ENCODE measurements around the gene ACLY.
A peak's percentile ranks its signal among the peaks of the same experiment; 100 is the strongest.

The ACLY gene

DNA sequence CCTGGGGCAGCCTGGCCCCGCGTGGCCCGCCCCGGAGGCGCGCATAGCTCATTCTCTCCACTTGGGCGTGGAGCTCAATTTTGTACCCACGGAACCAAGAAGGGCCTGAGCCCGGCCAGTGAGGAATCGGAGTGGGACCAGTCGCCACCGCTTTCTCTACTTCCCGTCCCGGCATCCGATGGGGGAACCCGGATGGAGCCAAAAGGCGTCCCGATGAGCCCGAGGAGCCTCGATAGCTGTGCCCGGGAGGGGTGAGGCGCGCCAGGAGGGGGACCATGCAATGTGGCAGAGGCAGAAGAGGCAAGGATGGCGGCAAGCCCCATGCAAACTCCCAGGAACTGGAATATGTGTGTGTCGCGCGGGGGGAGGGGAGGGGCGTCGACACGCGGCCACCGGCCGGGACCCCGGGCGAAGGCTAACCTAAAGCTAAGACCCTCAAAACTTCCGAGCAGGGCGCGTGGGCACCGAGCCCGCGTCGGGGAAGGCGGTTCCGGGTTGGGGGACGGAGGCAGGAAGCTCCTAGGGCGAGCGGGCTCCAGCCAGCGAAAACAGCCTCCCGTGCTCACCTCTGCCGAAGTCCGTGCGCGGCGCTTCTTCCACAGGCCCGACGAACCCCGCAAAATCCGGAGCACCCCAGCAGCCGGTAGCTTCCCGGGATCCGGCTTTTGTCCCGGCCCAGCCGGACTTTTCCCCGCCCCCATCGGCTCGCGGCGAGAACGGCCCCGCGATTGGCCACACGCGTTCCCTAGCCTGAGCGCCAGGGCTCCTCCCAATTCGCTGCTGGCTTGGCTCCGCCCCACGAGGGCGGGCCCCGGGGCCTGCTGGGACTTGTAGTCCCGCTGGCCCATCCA lies at the start of gene ACLY:
ACLY (minus strand) TSS at position 638 of the 851 bp plus-strand sequence. CDS start 5,078 bp downstream, outside the sequence.
- Histone ChIP-seq H3K9ac (ENCODE audit: low read length in 5 of 5) (peak within 1 kb of the TSS; percentile 44 to 92 (median 88)), H3K9me3 (ENCODE audit: control insufficient read depth in 5 of 5, low read length in 5 of 5) (no peaks in the 10 kb centered on the region), H3K27me3 (ENCODE audit: control insufficient read depth in 5 of 5, insufficient read depth in 4 of 5, low read length in 5 of 5) (no peaks in the 10 kb centered on the region), H3K4me1 (ENCODE audit: control insufficient read depth in 5 of 5, insufficient read depth in 5 of 5, low read length in 5 of 5) (peaks cover 5 to 60% (median 41%) of the 10 kb centered on the region in 5 donors), H3K36me3 (ENCODE audit: control insufficient read depth in 5 of 5, insufficient read depth in 5 of 5, low read length in 5 of 5) (peaks cover 0 to 5% (median 3%) of the 10 kb centered on the region in 5 donors), H3K27ac (ENCODE audit: low read depth, low read length) (peak within 1 kb of the TSS; percentile 95), H3K4me3 (ENCODE audit: low read depth in 1 of 5, low read length in 5 of 5) (peak within 1 kb of the TSS; percentile 80 to 97 (median 84))

DNA sequence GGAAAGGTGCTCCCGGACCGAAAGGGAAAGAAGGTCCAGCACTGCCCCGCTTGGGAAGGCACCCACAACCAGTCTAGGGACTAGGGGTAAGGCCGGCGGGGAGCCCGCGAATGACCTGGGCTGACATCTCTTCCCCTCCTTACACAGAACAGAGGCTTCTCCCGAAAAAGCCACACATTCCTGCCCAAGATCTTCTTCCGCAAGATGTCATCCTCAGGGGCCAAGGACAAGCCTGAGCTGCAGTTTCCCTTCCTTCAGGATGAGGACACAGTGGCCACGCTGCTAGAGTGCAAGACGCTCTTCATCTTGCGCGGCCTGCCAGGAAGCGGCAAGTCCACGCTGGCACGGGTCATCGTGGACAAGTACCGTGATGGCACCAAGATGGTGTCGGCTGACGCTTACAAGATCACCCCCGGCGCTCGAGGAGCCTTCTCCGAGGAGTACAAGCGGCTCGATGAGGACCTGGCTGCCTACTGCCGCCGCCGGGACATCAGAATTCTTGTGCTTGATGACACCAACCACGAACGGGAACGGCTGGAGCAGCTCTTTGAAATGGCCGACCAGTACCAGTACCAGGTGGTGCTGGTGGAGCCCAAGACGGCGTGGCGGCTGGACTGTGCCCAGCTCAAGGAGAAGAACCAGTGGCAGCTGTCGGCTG lies 49.3 kb upstream of the ACLY start:
- Histone ChIP-seq H3K9me3 (ENCODE audit: control insufficient read depth in 5 of 5, low read length in 5 of 5) (no peaks in the 10 kb centered on the region), H3K36me3 (ENCODE audit: control insufficient read depth in 5 of 5, insufficient read depth in 5 of 5, low read length in 5 of 5) (peaks cover 0 to 38% (median 32%) of the 10 kb centered on the region in 5 donors), H3K4me3 (ENCODE audit: low read depth in 1 of 5, low read length in 5 of 5) (peak overlapping the region; percentile 83 to 90 (median 89)), H3K27ac (ENCODE audit: low read depth, low read length) (peak overlapping the region; percentile 71), H3K4me1 (ENCODE audit: control insufficient read depth in 5 of 5, insufficient read depth in 5 of 5, low read length in 5 of 5) (peaks cover 17 to 58% (median 51%) of the 10 kb centered on the region in 5 donors), H3K27me3 (ENCODE audit: control insufficient read depth in 5 of 5, insufficient read depth in 4 of 5, low read length in 5 of 5) (no peaks in the 10 kb centered on the region), H3K9ac (ENCODE audit: low read length in 5 of 5) (peak overlapping the region in 2 of 5 donors; percentile 86 to 97)

- Histone ChIP-seq H3K36me3 (ENCODE audit: control insufficient read depth in 5 of 5, insufficient read depth in 5 of 5, low read length in 5 of 5) (peaks cover 0 to 31% (median 24%) of the 10 kb centered on the region in 5 donors), H3K27me3 (ENCODE audit: control insufficient read depth in 5 of 5, insufficient read depth in 4 of 5, low read length in 5 of 5) (no peaks in the 10 kb centered on the region), H3K4me1 (ENCODE audit: control insufficient read depth in 5 of 5, insufficient read depth in 5 of 5, low read length in 5 of 5) (peaks cover 14 to 56% (median 48%) of the 10 kb centered on the region in 5 donors), H3K27ac (ENCODE audit: low read depth, low read length) (peak overlapping the region; percentile 71), H3K4me3 (ENCODE audit: low read depth in 1 of 5, low read length in 5 of 5) (peak overlapping the region; percentile 83 to 90 (median 89)), H3K9ac (ENCODE audit: low read length in 5 of 5) (peak overlapping the region; percentile 56 to 97 (median 94)), H3K9me3 (ENCODE audit: control insufficient read depth in 5 of 5, low read length in 5 of 5) (no peaks in the 10 kb centered on the region)
Observed at GRCh38 chr17:41967141-41967920, 48.6 kb upstream of the ACLY start.

GRCh38 chr17:41966463-41967140 lies 47.9 kb upstream of the ACLY start, which contains the start of gene CNP:
Gene CNP, plus strand, starts transcription at chr17:41966795. Its CDS starts 90 bp downstream, at chr17:41966885.
- Histone ChIP-seq H3K9ac (ENCODE audit: low read length in 5 of 5) (peak within 1 kb of the TSS; percentile 56 to 97 (median 94)), H3K4me1 (ENCODE audit: control insufficient read depth in 5 of 5, insufficient read depth in 5 of 5, low read length in 5 of 5) (peaks cover 14 to 54% (median 42%) of the 10 kb centered on the region in 5 donors), H3K9me3 (ENCODE audit: control insufficient read depth in 5 of 5, low read length in 5 of 5) (no peaks in the 10 kb centered on the region), H3K27me3 (ENCODE audit: control insufficient read depth in 5 of 5, insufficient read depth in 4 of 5, low read length in 5 of 5) (no peaks in the 10 kb centered on the region), H3K4me3 (ENCODE audit: low read depth in 1 of 5, low read length in 5 of 5) (peak within 1 kb of the TSS; percentile 83 to 90 (median 89)), H3K36me3 (ENCODE audit: control insufficient read depth in 5 of 5, insufficient read depth in 5 of 5, low read length in 5 of 5) (peaks cover 0 to 24% (median 17%) of the 10 kb centered on the region in 5 donors), H3K27ac (ENCODE audit: low read depth, low read length) (peak within 1 kb of the TSS; percentile 71)

- peaks cover 14 to 53% (median 40%) of the 10 kb centered on the region in 5 donors for H3K4me1 ChIP-seq (ENCODE audit: control insufficient read depth in 5 of 5, insufficient read depth in 5 of 5, low read length in 5 of 5)
Observed at GRCh38 chr17:41965694-41966462, 47.1 kb upstream of the ACLY start.

GRCh38 chr17:41962768-41963434 lies 44.1 kb upstream of the ACLY start:
- Histone ChIP-seq H3K36me3 (ENCODE audit: control insufficient read depth in 5 of 5, insufficient read depth in 5 of 5, low read length in 5 of 5) (peaks cover 0 to 1% (median under 1%) of the 10 kb centered on the region in 5 donors), H3K27me3 (ENCODE audit: control insufficient read depth in 5 of 5, insufficient read depth in 4 of 5, low read length in 5 of 5) (no peaks in the 10 kb centered on the region), H3K27ac (ENCODE audit: low read depth, low read length) (no peak overlapping the region), H3K9ac (ENCODE audit: low read length in 5 of 5) (peak overlapping the region in 1 of 5 donors; percentile 14), H3K4me3 (ENCODE audit: low read depth in 1 of 5, low read length in 5 of 5) (no peak overlapping the region), H3K4me1 (ENCODE audit: control insufficient read depth in 5 of 5, insufficient read depth in 5 of 5, low read length in 5 of 5) (peaks cover 14 to 54% (median 41%) of the 10 kb centered on the region in 5 donors), H3K9me3 (ENCODE audit: control insufficient read depth in 5 of 5, low read length in 5 of 5) (no peaks in the 10 kb centered on the region)

More at GRCh38 chr17:41965694-41966462, 47.1 kb upstream of the ACLY start:
- Histone ChIP-seq H3K27me3 (ENCODE audit: control insufficient read depth in 5 of 5, insufficient read depth in 4 of 5, low read length in 5 of 5) (no peaks in the 10 kb centered on the region), H3K27ac (ENCODE audit: low read depth, low read length) (peak overlapping the region; percentile 71), H3K9me3 (ENCODE audit: control insufficient read depth in 5 of 5, low read length in 5 of 5) (no peaks in the 10 kb centered on the region), H3K36me3 (ENCODE audit: control insufficient read depth in 5 of 5, insufficient read depth in 5 of 5, low read length in 5 of 5) (peaks cover 0 to 19% (median 13%) of the 10 kb centered on the region in 5 donors), H3K9ac (ENCODE audit: low read length in 5 of 5) (peak overlapping the region; percentile 39 to 75 (median 69)), H3K4me3 (ENCODE audit: low read depth in 1 of 5, low read length in 5 of 5) (peak overlapping the region; percentile 76 to 90 (median 85))

GRCh38 chr17:41962111-41962510 lies 43.4 kb upstream of the ACLY start:
- H3K27me3 ChIP-seq (ENCODE audit: control insufficient read depth in 5 of 5, insufficient read depth in 4 of 5, low read length in 5 of 5): no peaks in the 10 kb centered on the region
- no peak overlapping the region for H3K9ac ChIP-seq (ENCODE audit: low read length in 5 of 5)
- no peak overlapping the region for H3K4me3 ChIP-seq (ENCODE audit: low read depth in 1 of 5, low read length in 5 of 5)
- H3K9me3 ChIP-seq (ENCODE audit: control insufficient read depth in 5 of 5, low read length in 5 of 5): no peaks in the 10 kb centered on the region
- H3K36me3 ChIP-seq (ENCODE audit: control insufficient read depth in 5 of 5, insufficient read depth in 5 of 5, low read length in 5 of 5): no peaks in the 10 kb centered on the region
- H3K4me1 ChIP-seq (ENCODE audit: control insufficient read depth in 5 of 5, insufficient read depth in 5 of 5, low read length in 5 of 5): peaks cover 14 to 54% (median 33%) of the 10 kb centered on the region in 5 donors
- H3K27ac ChIP-seq (ENCODE audit: low read depth, low read length): no peak overlapping the region

DNA sequence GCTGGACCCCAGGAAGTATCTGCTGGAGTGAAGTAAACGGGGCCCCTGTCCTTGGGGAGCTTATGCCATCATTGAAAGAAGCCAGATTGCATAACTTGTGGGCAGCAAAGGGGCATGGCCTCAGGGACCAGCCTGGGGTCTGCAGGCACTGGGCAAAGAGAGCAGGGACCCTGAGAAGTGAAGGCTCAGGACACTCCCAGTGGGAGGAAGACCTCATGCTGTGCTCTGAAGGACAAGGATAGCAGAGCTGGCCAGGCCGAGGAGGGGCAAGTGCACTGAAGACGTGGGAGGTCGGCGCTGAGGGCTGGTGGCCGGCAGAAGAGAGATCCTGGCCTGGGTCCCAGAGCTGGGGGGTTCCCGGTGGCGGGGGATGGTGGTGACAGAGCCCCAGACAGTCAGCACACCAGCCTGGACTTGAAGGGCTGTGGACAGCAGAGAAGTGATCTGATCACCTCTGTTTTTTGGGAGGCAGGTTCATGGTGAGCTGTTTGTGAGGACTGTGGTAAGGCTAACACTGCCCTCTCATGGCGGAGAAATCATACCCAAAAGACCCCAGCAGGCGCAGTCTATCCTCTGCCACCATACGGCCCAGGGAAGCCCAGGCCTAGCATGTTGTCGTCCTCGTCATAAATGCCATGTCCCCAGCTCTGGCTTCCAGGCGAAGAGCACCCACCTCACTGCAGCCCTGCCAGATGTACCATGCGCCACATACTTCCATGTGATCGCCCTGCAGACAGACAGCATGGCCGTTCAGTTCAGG lies 40.8 kb upstream of the ACLY start:
- Histone ChIP-seq H3K4me1 (ENCODE audit: control insufficient read depth in 5 of 5, insufficient read depth in 5 of 5, low read length in 5 of 5) (peaks cover 2 to 38% (median 15%) of the 10 kb centered on the region in 5 donors), H3K9me3 (ENCODE audit: control insufficient read depth in 5 of 5, low read length in 5 of 5) (no peaks in the 10 kb centered on the region), H3K27me3 (ENCODE audit: control insufficient read depth in 5 of 5, insufficient read depth in 4 of 5, low read length in 5 of 5) (no peaks in the 10 kb centered on the region), H3K27ac (ENCODE audit: low read depth, low read length) (no peak overlapping the region), H3K4me3 (ENCODE audit: low read depth in 1 of 5, low read length in 5 of 5) (no peak overlapping the region), H3K36me3 (ENCODE audit: control insufficient read depth in 5 of 5, insufficient read depth in 5 of 5, low read length in 5 of 5) (no peaks in the 10 kb centered on the region), H3K9ac (ENCODE audit: low read length in 5 of 5) (peak overlapping the region in 1 of 5 donors; percentile 36)

Data from subcutaneous abdominal adipose tissue (tissue), 5 donors.